CD4-positive, CD25-positive, alpha-beta regulatory T cell (primary cell): ENCODE data around the gene BCAP31. TPM values are rescaled to one million over a fixed set of nuclear protein-coding genes. Genes with fewer than 3 reads are reported as not detected.
A peak's percentile ranks its signal among the peaks of the same experiment; 100 is the strongest.

Experiments
- ATAC-seq, 2 donors: fragments of 150-1000 bp; cut with Tn5 transposase; one replicate each; pipeline ENCODE4 v1.10.0; 2021; ENCODE audit warnings: low read depth in 2 of 2, moderate number of reproducible peaks in 2 of 2, moderate library complexity in 1 of 2
- DNase-seq, 3 donors: peaks; one replicate each; pipeline versions ENCODE4 v3.0.0 to v3.0.0-alpha.2; 2012 to 2022; ENCODE audit warnings: mixed read lengths in 1 of 3
- H3K27ac ChIP-seq: one replicate; pipeline ENCODE4 v1.7.0; 2013; ENCODE audit warnings: mild to moderate bottlenecking, low read length; ENCODE audit not compliant: insufficient read depth, poor library complexity, severe bottlenecking
- H3K27me3 ChIP-seq: one replicate; pipeline ENCODE4 v1.7.0; 2013; ENCODE audit warnings: low read length; ENCODE audit not compliant: control insufficient read depth, insufficient read depth
- H3K36me3 ChIP-seq: one replicate; pipeline ENCODE4 v1.7.0; 2013; ENCODE audit warnings: mild to moderate bottlenecking, low read length, moderate library complexity; ENCODE audit not compliant: control insufficient read depth, insufficient read depth
- H3K4me1 ChIP-seq: 2 replicates; pipeline ENCODE4 v1.7.0; 2013; ENCODE audit warnings: mild to moderate bottlenecking, low read length; ENCODE audit not compliant: insufficient read depth, control insufficient read depth, poor library complexity, severe bottlenecking
- H3K4me3 ChIP-seq: one replicate; pipeline ENCODE4 v1.7.0; 2013; ENCODE audit warnings: low read depth, mild to moderate bottlenecking, low read length, moderate library complexity
- H3K9me3 ChIP-seq, 2 experiments: 1 replicate in 1 of 2; 2 replicates in 1 of 2; pipeline ENCODE4 v1.7.0; 2013; ENCODE audit warnings: low read length in 2 of 2, mild to moderate bottlenecking in 1 of 2, moderate library complexity in 1 of 2; ENCODE audit not compliant: control insufficient read depth in 2 of 2
- H3K27ac Mint-ChIP-seq, 3 donors: one replicate each; pipeline ENCODE4 v1.8.0; 2020 to 2022; ENCODE audit warnings: mild to moderate bottlenecking in 3 of 3, mixed read lengths in 3 of 3, moderate library complexity in 2 of 3
- H3K27me3 Mint-ChIP-seq: one replicate; pipeline ENCODE4 v1.8.0; 2022; ENCODE audit warnings: mild to moderate bottlenecking, mixed read lengths
- H3K36me3 Mint-ChIP-seq: one replicate; pipeline ENCODE4 v1.8.0; 2020; ENCODE audit warnings: mixed read lengths
- H3K4me1 Mint-ChIP-seq, 4 donors: one replicate each; pipeline ENCODE4 v1.8.0; 2020 to 2022; ENCODE audit warnings: mixed read lengths in 4 of 4, mild to moderate bottlenecking in 1 of 4
- H3K4me3 Mint-ChIP-seq, 4 donors: one replicate each; pipeline ENCODE4 v1.8.0; 2020 to 2022; ENCODE audit warnings: mild to moderate bottlenecking in 4 of 4, mixed read lengths in 4 of 4, moderate library complexity in 3 of 4
- H3K9me3 Mint-ChIP-seq, 7 donors: one replicate each; pipeline ENCODE4 v1.8.0; 2020 to 2022; ENCODE audit warnings: mixed read lengths in 7 of 7, mild to moderate bottlenecking in 3 of 7, moderate library complexity in 2 of 7
- polyA plus RNA-seq, 4 donors: library from polyadenylated mRNA; unstranded; fragments of 300-500 nt; fragmentation: Illumina TruSeq; gene quantifications; one replicate each; pipeline ENCODE4 v1.2.3, GENCODE V29; 2021
- total RNA-seq: library from RNA; stranded (reverse); gene quantifications from one replicate; pipeline ENCODE4 v1.2.3, GENCODE V29; 2022

The BCAP31 gene
- total and polyA plus RNA-seq, 5 donors from 2014 or later: 99.9 to 318 (median 269) TPM

DNA sequence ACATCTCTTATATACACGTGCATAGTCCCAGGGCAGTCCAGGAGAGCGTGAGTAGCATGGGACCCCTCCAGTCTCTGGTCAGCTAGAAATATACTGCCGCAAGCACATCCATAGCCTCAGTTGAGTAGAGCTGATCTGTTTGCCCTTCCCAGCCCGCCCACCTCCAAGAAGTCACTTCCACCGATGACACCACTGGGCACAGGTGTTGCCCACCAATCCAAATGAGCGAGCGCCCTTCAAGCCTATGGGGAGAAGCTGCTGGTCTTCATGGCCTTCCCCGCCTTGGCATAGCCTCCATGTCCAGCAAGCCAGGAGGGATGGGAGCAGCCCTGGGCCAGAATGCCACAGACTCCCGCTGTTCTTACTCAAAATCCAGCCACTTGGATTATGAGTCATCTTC, 67.0 kb downstream of the BCAP31 start:
- no peak overlapping the region for H3K4me3 ChIP-seq
- Mint-ChIP-seq H3K36me3 (no peaks in the 10 kb centered on the region), H3K4me1 (peaks cover 0 to 3% (median 0%) of the 10 kb centered on the region in 4 donors), H3K27ac (no peak overlapping the region), H3K4me3 (no peak overlapping the region), H3K9me3 (peaks cover 0 to 4% (median 0%) of the 10 kb centered on the region in 7 donors), H3K27me3 (peaks cover 37% of the 10 kb centered on the region)
- H3K36me3 ChIP-seq: no peaks in the 10 kb centered on the region
- no peaks in the 10 kb centered on the region for H3K27me3 ChIP-seq
- no peaks in the 10 kb centered on the region for H3K9me3 ChIP-seq
- ATAC-seq: no peak
- no peak for DNase-seq
- no peaks in the 10 kb centered on the region for H3K4me1 ChIP-seq
- H3K27ac ChIP-seq: no peak overlapping the region

DNA sequence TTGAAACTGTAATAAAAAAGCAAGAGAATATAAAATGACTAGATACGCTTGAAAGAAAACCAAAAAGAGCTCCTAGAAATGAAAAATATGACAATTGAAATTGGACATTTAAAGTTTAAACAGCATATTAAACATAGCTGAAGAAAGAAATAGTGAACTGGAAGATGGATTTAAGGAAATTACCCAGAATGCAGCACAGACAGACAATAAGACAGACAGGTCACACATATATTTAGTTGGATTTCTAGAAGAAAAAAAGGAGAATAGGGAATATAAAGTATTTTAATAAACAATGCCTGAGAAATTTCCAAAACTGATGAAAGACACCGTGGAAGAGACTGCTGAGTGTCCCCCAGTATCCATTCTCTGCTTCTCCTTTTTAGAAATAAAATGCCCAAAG, 70.6 kb downstream of the BCAP31 start:
- Mint-ChIP-seq H3K27me3 (peaks cover 18% of the 10 kb centered on the region), H3K27ac (no peak overlapping the region), H3K36me3 (no peaks in the 10 kb centered on the region)

DNA sequence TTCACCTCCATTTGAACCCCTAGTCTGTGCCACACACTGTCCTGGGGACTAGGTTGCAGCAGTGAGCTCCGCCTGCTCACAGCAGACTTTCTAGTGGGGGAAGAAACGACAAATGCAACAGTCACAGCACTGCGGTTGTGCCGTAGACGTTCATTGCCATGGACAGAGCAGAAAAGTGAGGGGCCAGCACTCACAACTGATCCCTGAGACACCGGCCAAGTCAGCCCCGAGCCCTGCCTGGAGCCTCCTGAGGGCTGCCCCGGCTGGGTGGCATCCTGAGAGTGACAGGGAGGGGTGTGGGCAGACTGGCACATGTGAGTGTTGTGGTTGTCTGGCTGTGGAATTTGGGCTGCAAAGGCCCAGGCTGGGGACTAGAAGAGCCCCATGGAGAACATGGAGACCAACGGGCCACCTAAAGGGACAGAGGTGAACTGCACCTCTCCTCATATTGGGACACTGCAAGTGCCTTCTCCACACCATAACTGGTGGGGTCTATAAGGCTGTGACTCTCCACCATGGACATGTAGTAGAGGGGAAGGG, 72.6 kb downstream of the BCAP31 start:
- peak in 1 of 3 donors; percentile 41 for DNase-seq
- H3K36me3 Mint-ChIP-seq: no peaks in the 10 kb centered on the region
- H3K4me3 ChIP-seq: no peak overlapping the region
- peaks cover 19% of the 10 kb centered on the region for H3K27me3 Mint-ChIP-seq
- H3K27me3 ChIP-seq: no peaks in the 10 kb centered on the region
- no peaks in the 10 kb centered on the region for H3K4me1 Mint-ChIP-seq
- no peaks in the 10 kb centered on the region for H3K4me1 ChIP-seq
- peaks cover 0 to 4% (median 0%) of the 10 kb centered on the region in 7 donors for H3K9me3 Mint-ChIP-seq
- no peak overlapping the region for H3K4me3 Mint-ChIP-seq
- H3K27ac ChIP-seq: no peak overlapping the region
- no peaks in the 10 kb centered on the region for H3K36me3 ChIP-seq
- H3K27ac Mint-ChIP-seq: peak overlapping the region in 1 of 3 donors; percentile 75
- no peaks in the 10 kb centered on the region for H3K9me3 ChIP-seq
- no peak for ATAC-seq

More for the DNA sequence above, 70.6 kb downstream of the BCAP31 start:
- H3K27ac ChIP-seq: no peak overlapping the region
- no peaks in the 10 kb centered on the region for H3K9me3 ChIP-seq
- H3K27me3 ChIP-seq: no peaks in the 10 kb centered on the region
- H3K4me3 Mint-ChIP-seq: no peak overlapping the region
- no peaks in the 10 kb centered on the region for H3K36me3 ChIP-seq
- H3K4me1 ChIP-seq: no peaks in the 10 kb centered on the region
- ATAC-seq (no peak), DNase-seq (no peak)
- H3K4me1 Mint-ChIP-seq: no peaks in the 10 kb centered on the region
- peaks cover 0 to 4% (median 0%) of the 10 kb centered on the region in 7 donors for H3K9me3 Mint-ChIP-seq
- no peak overlapping the region for H3K4me3 ChIP-seq

DNA sequence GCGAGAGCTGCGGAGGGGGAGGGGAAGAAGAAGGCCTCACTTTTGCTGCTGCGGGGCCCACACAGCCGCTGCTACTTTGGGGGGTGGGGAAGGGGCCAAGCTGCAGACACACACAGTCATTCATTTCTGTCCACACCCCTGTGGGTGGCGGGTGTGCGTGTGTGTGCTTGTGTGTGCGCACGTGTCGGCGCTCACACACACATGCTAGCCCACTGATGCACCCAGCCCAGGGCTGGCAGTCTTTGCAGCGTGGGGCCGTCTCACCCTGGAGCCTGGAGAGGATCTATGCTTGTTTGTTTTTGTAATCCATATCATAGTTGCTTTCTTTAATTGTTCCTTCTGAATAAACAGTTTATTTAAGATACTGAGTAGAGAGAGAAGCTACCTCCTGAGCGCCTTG, 73.2 kb downstream of the BCAP31 start:
- ATAC-seq: no peak
- Histone ChIP-seq H3K4me3 (no peak overlapping the region), H3K36me3 (no peaks in the 10 kb centered on the region), H3K4me1 (no peaks in the 10 kb centered on the region), H3K27me3 (no peaks in the 10 kb centered on the region), H3K27ac (no peak overlapping the region), H3K9me3 (no peaks in the 10 kb centered on the region)
- H3K27me3 Mint-ChIP-seq: peaks cover 21% of the 10 kb centered on the region
- H3K4me1 Mint-ChIP-seq: no peaks in the 10 kb centered on the region
- H3K27ac Mint-ChIP-seq: peak overlapping the region in 1 of 3 donors; percentile 69
- peaks cover 0 to 4% (median 0%) of the 10 kb centered on the region in 7 donors for H3K9me3 Mint-ChIP-seq
- H3K4me3 Mint-ChIP-seq: no peak overlapping the region
- no peak for DNase-seq
- no peaks in the 10 kb centered on the region for H3K36me3 Mint-ChIP-seq

Other genes starting within 250 kb of the BCAP31 start
- gene BGN, start 229.4 kb downstream of the BCAP31 start, total RNA-seq: not detected
- not detected for gene BGN, start 229.4 kb downstream of the BCAP31 start, polyA plus RNA-seq
- gene ATP2B3, start 206.7 kb downstream of the BCAP31 start, total RNA-seq: not detected
- gene ATP2B3, start 206.7 kb downstream of the BCAP31 start, polyA plus RNA-seq: not detected
- 23.8 TPM for gene CCNQ, start 125.2 kb downstream of the BCAP31 start, total RNA-seq
- 10 to 100 TPM; 59.8 to 78.4 (median 77.2) TPM for gene CCNQ, start 125.2 kb downstream of the BCAP31 start, polyA plus RNA-seq
- gene DUSP9, start 77.2 kb downstream of the BCAP31 start, total RNA-seq: not detected
- gene DUSP9, start 77.2 kb downstream of the BCAP31 start, polyA plus RNA-seq: not detected
- gene PNCK, start 50.6 kb downstream of the BCAP31 start, total RNA-seq: 0.54 TPM
- not detected for gene PNCK, start 50.6 kb downstream of the BCAP31 start, polyA plus RNA-seq
- gene SLC6A8, start 36.5 kb downstream of the BCAP31 start, total RNA-seq: 3.4 TPM
- gene SLC6A8, start 36.5 kb downstream of the BCAP31 start, polyA plus RNA-seq: under 1 TPM; 0.08 to 0.72 (median 0.18) TPM
- gene ABCD1, start 469 bp upstream of the BCAP31 start, total RNA-seq: 7.5 TPM
- 1 to 10 TPM; 1.1 to 3.4 (median 1.5) TPM for gene ABCD1, start 469 bp upstream of the BCAP31 start, polyA plus RNA-seq
- 0.52 TPM for gene PLXNB3, start 39.9 kb upstream of the BCAP31 start, total RNA-seq
- gene PLXNB3, start 39.9 kb upstream of the BCAP31 start, polyA plus RNA-seq: not detected
- not detected for gene SRPK3, start 56.7 kb upstream of the BCAP31 start, total RNA-seq
- not detected for gene SRPK3, start 56.7 kb upstream of the BCAP31 start, polyA plus RNA-seq
- gene IDH3G, start 70.0 kb upstream of the BCAP31 start, total RNA-seq: 64.4 TPM
- gene IDH3G, start 70.0 kb upstream of the BCAP31 start, polyA plus RNA-seq: 100 to 1,000 TPM in 3 of 4 donors, 10 to 100 TPM in 1; 96.3 to 127 (median 109) TPM
- 155 TPM for gene SSR4, start 70.3 kb upstream of the BCAP31 start, total RNA-seq
- 100 to 1,000 TPM; 366 to 475 (median 424) TPM for gene SSR4, start 70.3 kb upstream of the BCAP31 start, polyA plus RNA-seq
- 4.9 TPM for gene PDZD4, start 106.2 kb upstream of the BCAP31 start, total RNA-seq
- not detected for gene PDZD4, start 106.2 kb upstream of the BCAP31 start, polyA plus RNA-seq
- 2.1 TPM for gene L1CAM, start 161.8 kb upstream of the BCAP31 start, total RNA-seq
- under 1 TPM in 1 of 4 donors, not detected in 3; 0.67 TPM for gene L1CAM, start 161.8 kb upstream of the BCAP31 start, polyA plus RNA-seq
- not detected for gene AVPR2, start 180.3 kb upstream of the BCAP31 start, total RNA-seq
- gene AVPR2, start 180.3 kb upstream of the BCAP31 start, polyA plus RNA-seq: not detected
- gene ARHGAP4, start 201.9 kb upstream of the BCAP31 start, total RNA-seq: 459 TPM
- gene ARHGAP4, start 201.9 kb upstream of the BCAP31 start, polyA plus RNA-seq: 10 to 100 TPM; 73.5 to 89.9 (median 80.2) TPM
- gene NAA10, start 210.7 kb upstream of the BCAP31 start, total RNA-seq: 70.0 TPM
- 10 to 100 TPM; 72.4 to 99.8 (median 82.3) TPM for gene NAA10, start 210.7 kb upstream of the BCAP31 start, polyA plus RNA-seq
- gene RENBP, start 220.3 kb upstream of the BCAP31 start, total RNA-seq: 15.3 TPM
- gene RENBP, start 220.3 kb upstream of the BCAP31 start, polyA plus RNA-seq: 1 to 10 TPM in 2 of 4 donors, under 1 TPM in 2; 0.62 to 1.9 (median 1.1) TPM
- 71.6 TPM for gene HCFC1, start 247.4 kb upstream of the BCAP31 start, total RNA-seq
- gene HCFC1, start 247.4 kb upstream of the BCAP31 start, polyA plus RNA-seq: 1 to 10 TPM; 3.0 to 4.3 (median 3.6) TPM
- 6.0 TPM for gene TMEM187, start 248.4 kb upstream of the BCAP31 start, total RNA-seq
- gene TMEM187, start 248.4 kb upstream of the BCAP31 start, polyA plus RNA-seq: 10 to 100 TPM; 16.1 to 21.0 (median 17.7) TPM